HL-60 (cell line): Measurements from ENCODE around the gene MICALL2.

Source experiments
- DNase-seq, 2 experiments: peaks; one replicate each; pipeline ENCODE4 v3.0.0-alpha.2; 2010 to 2020; ENCODE audit warnings: low read depth in 1 of 2, low spot score in 1 of 2
- H3K27ac ChIP-seq: fragments of 250-450 bp; sonication (Bioruptor Pico); replicated peaks from 2 replicates; pipeline ENCODE4 v1.5.1; 2020; ENCODE audit warnings: mild to moderate bottlenecking, moderate library complexity
- H3K27me3 ChIP-seq: fragments of 250-450 bp; sonication (Bioruptor Pico); 2 replicates; pipeline ENCODE4 v1.5.1; 2021; ENCODE audit warnings: mild to moderate bottlenecking, moderate library complexity; ENCODE audit not compliant: insufficient read depth, poor library complexity, severe bottlenecking
- H3K4me3 ChIP-seq: replicated peaks from 2 replicates; pipeline ENCODE4 v1.5.1; 2011; ENCODE audit warnings: mild to moderate bottlenecking, control low read depth, low read length; ENCODE audit not compliant: insufficient read depth
- GABPA ChIP-seq: IDR thresholded peaks from 2 replicates; pipeline ENCODE4 v1.6.1; 2012; ENCODE audit warnings: low read depth
- POLR2AphosphoS5 ChIP-seq: IDR thresholded peaks from 2 replicates; pipeline ENCODE4 v1.6.1; 2012; ENCODE audit warnings: low read depth
- REST ChIP-seq: IDR thresholded peaks from 2 replicates; pipeline ENCODE4 v1.6.1; 2012; ENCODE audit warnings: low read depth; ENCODE audit not compliant: insufficient replicate concordance
- SPI1 ChIP-seq: IDR thresholded peaks from 2 replicates; pipeline ENCODE4 v1.6.1; 2012; ENCODE audit warnings: low read depth, mild to moderate bottlenecking, borderline replicate concordance
- TF ChIP-seq, protein P1 (sequence below): IDR thresholded peaks from one replicate; pipeline ENCODE4 v1.5.1; 2011; ENCODE audit warnings: low read length, control low read depth, inconsistent platforms; ENCODE audit not compliant: insufficient read depth

MICALL2 gene

GRCh38 chr7:1486571-1486970 is 27.3 kb upstream of the MICALL2 start:
- no peak overlapping the region for H3K27ac ChIP-seq
- H3K4me3 ChIP-seq = no peak overlapping the region
- TF ChIP-seq, protein P1, sequence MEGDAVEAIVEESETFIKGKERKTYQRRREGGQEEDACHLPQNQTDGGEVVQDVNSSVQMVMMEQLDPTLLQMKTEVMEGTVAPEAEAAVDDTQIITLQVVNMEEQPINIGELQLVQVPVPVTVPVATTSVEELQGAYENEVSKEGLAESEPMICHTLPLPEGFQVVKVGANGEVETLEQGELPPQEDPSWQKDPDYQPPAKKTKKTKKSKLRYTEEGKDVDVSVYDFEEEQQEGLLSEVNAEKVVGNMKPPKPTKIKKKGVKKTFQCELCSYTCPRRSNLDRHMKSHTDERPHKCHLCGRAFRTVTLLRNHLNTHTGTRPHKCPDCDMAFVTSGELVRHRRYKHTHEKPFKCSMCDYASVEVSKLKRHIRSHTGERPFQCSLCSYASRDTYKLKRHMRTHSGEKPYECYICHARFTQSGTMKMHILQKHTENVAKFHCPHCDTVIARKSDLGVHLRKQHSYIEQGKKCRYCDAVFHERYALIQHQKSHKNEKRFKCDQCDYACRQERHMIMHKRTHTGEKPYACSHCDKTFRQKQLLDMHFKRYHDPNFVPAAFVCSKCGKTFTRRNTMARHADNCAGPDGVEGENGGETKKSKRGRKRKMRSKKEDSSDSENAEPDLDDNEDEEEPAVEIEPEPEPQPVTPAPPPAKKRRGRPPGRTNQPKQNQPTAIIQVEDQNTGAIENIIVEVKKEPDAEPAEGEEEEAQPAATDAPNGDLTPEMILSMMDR = no peak
- TF ChIP-seq POLR2AphosphoS5 (no peak), GABPA (no peak), SPI1 (no peak), REST (no peak)
- no peaks in the 10 kb centered on the region for H3K27me3 ChIP-seq
- no peak for DNase-seq

- Histone ChIP-seq H3K27me3 (no peaks in the 10 kb centered on the region), H3K27ac (no peak overlapping the region), H3K4me3 (no peak overlapping the region)
- DNase-seq = no peak
- TF ChIP-seq SPI1 (no peak), GABPA (no peak), REST (no peak), POLR2AphosphoS5 (no peak)
- TF ChIP-seq, protein P1 = no peak
These were observed 25.9 kb upstream of the MICALL2 start for GRCh38 chr7:1485156-1485555.

- TF ChIP-seq SPI1 = no peak
- Histone ChIP-seq H3K27ac (no peak overlapping the region), H3K27me3 (no peaks in the 10 kb centered on the region), H3K4me3 (no peak overlapping the region)
- DNase-seq = no peak
These were observed 25.3 kb upstream of the MICALL2 start for GRCh38 chr7:1484569-1484968.

DNA sequence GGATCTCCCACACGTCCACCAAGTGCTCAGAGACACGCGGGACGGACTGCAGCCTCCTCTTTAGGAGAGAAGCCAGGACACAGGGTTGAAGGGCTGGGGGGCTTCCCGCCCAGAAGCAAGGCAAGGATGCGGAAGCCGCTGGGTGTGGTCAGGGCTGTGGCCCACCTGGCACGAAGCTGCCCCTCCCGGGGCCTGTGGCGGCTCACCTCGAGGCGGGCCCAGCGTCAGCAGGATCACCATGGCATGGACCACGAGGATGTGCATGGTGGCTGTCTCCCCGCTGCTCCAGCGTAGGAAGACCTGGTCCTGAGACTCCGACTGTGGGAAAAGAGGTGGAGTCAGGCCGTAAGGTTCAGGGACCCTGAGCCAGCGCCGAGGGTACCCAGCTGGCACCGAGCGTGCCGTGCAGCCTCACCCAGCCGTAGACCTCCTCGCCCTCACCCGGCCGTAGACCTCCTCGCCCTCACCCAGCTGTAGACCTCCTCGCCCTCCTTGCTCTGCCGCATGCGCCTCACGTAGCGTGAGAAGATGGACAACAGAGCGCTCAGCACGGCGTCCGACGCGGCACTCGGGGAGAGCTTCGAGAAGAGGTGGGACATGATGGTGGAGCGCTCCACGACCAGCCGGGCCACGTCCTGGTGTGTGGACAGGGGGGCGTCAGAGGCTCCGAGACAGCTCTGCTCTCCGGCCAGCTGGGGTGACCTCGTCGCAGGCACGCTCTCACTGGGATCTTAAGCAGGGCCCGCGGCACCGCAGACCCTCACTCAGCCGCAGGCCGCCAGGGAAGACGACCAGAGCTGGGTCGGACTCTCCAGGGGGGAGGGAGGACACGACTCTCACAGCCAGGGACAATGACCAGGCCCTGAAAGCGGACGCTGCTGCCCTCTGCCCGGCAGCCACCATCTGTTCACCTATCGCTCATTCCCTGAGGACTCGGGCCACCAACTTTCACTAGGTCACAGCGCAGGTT is 24.6 kb upstream of the MICALL2 start:
- Histone ChIP-seq H3K4me3 (no peak overlapping the region), H3K27ac (no peak overlapping the region), H3K27me3 (no peaks in the 10 kb centered on the region)
- TF ChIP-seq POLR2AphosphoS5 = no peak
- TF ChIP-seq GABPA = no peak
- TF ChIP-seq, protein P1 = no peak
- TF ChIP-seq REST = no peak
- TF ChIP-seq SPI1 = no peak
- DNase-seq = no peak
